ENCODE measurements around the gene ZNF778.

GRCh38 chr16:89261691-89262563, 44.4 kb downstream of the ZNF778 start:
- TF ChIP-seq ZNF274 (IDR thresholded peaks at IDR 0.05; ENCODE audit: low read depth, low read length) (no peak), POLR2AphosphoS5 (IDR thresholded peaks at IDR 0.05; ENCODE audit: low read depth, low read length) (no peak), CTCF (IDR thresholded peaks at IDR 0.05 in 2 of 3, conservative IDR thresholded peaks at IDR 0.05 in 1 of 3; ENCODE audit: borderline replicate concordance in 1 of 3, insufficient read depth in 1 of 3, low read depth in 2 of 3, low read length in 2 of 3) (no peak), REST (IDR thresholded peaks at IDR 0.05; ENCODE audit: low read depth) (no peak), SRF (IDR thresholded peaks at IDR 0.05; ENCODE audit: low read depth) (no peak)
